Esophagus muscularis mucosa (tissue), 4 donors: ENCODE measurements around the gene GAPVD1.

Experiments
- CTCF ChIP-seq, 3 experiments: fragments of 200-600 bp in 2 of 3; fragments of 450-650 bp in 1 of 3; sonication (generic) in 2 of 3; IDR thresholded peaks; one replicate each; pipeline ENCODE4 v1.5.1; 2017 to 2019; ENCODE audit warnings: antibody characterized with exemption in 3 of 3, mild to moderate bottlenecking in 2 of 3, moderate library complexity in 1 of 3
- EP300 ChIP-seq: sonication (generic); formaldehyde crosslinking; IDR thresholded peaks from one replicate; pipeline ENCODE4 v1.6.1; 2017; ENCODE audit warnings: antibody characterized with exemption
- POLR2A ChIP-seq: fragments of 450-650 bp; IDR thresholded peaks from one replicate; pipeline ENCODE4 v1.6.1; 2017; ENCODE audit warnings: antibody characterized with exemption, moderate library complexity, mild to moderate bottlenecking, low read depth
- POLR2AphosphoS5 ChIP-seq, 2 donors: sonication (generic); formaldehyde crosslinking; IDR thresholded peaks; one replicate each; pipeline ENCODE4 v1.6.1; 2017; ENCODE audit warnings: antibody characterized with exemption in 2 of 2

GRCh38 chr9:125323615-125324014 lies 62.0 kb downstream of the GAPVD1 start:
- no peak for TF ChIP-seq CTCF (IDR thresholded peaks at IDR 0.05)
- no peak for TF ChIP-seq POLR2AphosphoS5 (IDR thresholded peaks at IDR 0.05)
- no peak for TF ChIP-seq POLR2A
- TF ChIP-seq EP300, result no peak
